GM18505 (cell line): ENCODE data around the gene KLC1.

Experiments used
- ATAC-seq: cut with Tn5 transposase; IDR thresholded peaks from one replicate; pipeline ENCODE4 v1.9.1; 2021; ENCODE audit not compliant: unreplicated experiment
- POLR2A ChIP-seq: IDR thresholded peaks from 4 replicates; pipeline ENCODE4 v1.6.1; 2011; ENCODE audit warnings: borderline replicate concordance; ENCODE audit not compliant: insufficient read depth, insufficient read length; ENCODE audit errors: extremely low read depth

The KLC1 gene

DNA sequence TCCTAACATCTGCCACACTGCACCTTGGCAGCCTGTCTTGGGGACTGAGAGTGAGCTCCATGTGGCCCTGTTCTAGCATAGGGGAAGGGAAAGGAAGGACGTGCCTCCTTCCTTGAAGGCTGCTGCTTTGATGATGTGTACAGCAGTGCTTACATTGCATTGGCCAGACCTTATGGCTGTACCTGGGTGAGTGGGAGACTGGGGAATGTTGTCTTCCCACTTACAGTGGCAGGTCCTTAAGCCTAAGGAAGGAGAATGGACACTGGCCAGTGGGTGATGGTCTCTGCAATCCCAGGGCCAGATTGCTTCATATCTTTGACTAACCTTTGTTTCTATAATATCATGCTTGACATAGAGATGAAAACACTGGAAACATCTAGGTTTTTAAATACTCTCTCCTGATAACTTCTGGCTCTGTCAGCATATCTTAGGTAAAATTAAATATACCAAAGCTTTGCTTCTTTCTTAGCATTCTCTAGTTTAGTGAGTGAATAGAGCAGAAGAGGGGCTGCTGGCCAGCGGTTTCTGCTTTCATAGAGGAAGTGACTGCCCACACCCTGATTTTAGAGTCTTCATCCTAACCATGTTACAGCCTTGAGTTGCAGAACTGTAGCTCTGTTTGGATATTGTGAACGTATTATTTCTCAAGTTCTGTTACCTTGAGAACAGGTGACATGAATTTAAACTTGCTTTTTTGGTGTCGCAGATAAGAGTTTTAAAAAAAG lies 27.2 kb downstream of the KLC1 start:
- no peak for ATAC-seq
- no peak for TF ChIP-seq POLR2A

DNA sequence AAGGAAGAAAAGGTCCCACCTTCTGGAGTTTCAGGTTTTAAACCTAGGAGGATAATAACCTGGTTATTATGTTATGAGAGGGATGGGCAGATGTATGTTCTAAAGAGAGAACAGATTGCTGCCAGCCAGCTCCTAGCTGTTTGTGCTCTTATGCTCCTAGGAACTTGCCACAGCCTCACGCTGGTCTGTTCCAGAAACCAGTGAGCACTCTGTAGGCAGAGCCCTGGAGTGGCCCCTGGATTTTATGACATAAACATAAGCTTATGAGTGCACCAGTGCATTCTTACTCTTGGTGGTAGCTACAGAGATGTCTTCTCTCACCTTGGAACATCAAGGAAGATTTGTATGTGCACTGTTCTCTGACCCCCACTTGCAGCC lies 27.7 kb downstream of the KLC1 start:
- TF ChIP-seq POLR2A, result no peak
- ATAC-seq, result no peak

DNA sequence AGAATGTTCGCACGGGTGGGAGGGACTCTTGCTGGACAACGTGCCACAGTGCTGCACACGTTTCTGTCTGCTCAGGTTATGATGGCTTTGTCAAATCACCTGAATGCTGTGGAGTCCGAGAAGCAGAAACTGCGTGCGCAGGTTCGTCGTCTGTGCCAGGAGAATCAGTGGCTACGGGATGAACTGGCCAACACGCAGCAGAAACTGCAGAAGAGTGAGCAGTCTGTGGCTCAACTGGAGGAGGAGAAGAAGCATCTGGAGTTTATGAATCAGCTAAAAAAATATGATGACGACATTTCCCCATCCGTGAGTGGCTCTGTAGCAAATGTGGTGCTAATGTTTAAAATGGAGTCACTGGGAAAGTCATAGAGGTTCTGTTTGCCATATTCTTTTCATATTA lies 28.5 kb downstream of the KLC1 start:
- no peak for TF ChIP-seq POLR2A
- no peak for ATAC-seq

DNA sequence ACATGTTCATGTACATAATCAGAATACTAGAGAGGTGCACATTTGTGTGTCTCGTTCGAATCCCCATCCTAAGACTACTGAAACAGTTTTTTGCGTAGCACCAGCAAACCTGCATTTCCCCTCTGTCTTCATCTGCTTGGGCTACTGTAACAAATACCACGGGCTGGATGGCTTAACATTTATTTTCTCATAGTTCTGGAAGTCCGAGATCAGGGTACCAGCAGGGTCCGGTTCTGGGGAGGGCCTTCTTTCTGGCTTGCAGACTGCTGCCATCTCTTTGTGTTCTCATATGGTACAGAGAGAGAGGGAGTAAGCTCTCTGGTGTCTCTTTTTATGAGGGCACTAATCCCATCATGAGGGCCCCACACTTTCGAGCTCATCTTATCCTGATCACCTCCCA lies 30.6 kb downstream of the KLC1 start:
- no peak for ATAC-seq
- TF ChIP-seq POLR2A, result no peak

DNA sequence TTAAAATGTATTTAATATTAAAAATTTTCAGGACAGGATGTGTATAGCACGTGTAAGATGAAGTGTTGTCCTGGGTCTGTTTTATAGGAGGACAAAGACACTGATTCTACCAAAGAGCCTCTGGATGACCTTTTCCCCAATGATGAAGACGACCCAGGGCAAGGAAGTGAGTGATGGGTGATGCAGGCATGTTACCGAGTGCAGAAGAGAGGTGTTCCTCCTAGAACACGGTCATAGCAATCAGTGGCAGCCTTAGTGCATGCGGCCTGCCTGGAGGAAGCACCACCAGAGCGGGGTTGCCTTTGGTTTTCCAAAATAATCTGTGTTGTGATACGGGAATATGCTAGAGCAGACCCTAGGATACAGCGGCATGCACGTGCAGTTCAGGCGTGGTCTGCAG lies 33.0 kb downstream of the KLC1 start:
- ATAC-seq, result no peak
- no peak for TF ChIP-seq POLR2A

DNA sequence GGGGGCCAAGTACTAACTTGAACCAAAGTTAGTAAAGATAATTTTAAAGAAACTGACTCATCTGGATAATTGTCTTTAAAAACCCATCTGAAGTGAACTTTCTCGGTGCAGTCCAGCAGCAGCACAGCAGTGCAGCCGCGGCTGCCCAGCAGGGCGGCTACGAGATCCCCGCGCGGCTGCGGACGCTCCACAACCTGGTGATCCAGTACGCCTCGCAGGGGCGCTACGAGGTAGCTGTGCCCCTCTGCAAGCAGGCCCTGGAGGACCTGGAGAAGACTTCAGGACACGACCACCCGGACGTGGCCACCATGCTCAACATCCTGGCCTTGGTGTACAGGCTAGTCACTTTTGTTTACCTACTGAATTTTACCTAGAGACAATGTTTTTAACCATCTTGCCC lies 33.6 kb downstream of the KLC1 start:
- no peak for ATAC-seq
- no peak for TF ChIP-seq POLR2A

DNA sequence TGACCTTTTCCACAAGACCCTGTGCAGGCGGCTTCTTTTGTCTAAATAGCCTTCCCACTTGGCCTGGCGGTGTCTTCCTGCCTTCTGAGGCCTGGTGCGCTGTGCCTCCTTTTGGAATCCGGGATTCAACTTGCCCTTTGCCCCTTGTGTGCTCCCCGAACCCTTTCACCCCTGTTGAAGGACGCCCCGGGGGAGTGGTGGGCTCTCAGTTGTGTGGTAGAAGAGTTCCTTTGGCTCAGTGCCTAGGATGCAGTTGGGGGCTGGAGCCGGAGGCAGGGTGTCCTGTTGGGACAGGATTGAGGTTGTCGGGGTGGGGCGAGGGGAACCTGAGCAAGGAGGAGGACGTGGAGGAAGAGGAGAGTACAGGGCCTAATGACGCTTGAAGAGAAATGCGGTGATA lies 34.5 kb downstream of the KLC1 start:
- no peak for TF ChIP-seq POLR2A
- ATAC-seq, result no peak

DNA sequence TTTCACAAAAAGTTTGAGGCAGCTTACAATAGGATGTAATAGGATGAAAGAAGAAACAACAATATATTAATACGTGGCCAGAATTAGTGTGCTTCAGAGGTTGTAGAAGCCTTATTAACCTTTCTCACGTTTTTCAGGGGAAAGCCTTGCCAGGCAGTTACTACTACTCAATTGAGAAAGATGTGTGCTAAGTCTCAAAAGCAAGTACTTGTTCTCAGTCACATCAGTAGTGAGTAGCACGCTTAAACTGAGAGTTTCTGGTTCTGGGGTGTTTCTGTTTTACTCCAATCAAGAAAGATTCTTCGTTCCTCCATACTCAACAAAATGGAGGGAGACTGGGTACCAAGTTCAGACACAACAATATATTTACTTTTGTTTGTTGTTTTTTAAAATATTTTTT lies 38.7 kb downstream of the KLC1 start:
- no peak for TF ChIP-seq POLR2A
- ATAC-seq, result no peak

DNA sequence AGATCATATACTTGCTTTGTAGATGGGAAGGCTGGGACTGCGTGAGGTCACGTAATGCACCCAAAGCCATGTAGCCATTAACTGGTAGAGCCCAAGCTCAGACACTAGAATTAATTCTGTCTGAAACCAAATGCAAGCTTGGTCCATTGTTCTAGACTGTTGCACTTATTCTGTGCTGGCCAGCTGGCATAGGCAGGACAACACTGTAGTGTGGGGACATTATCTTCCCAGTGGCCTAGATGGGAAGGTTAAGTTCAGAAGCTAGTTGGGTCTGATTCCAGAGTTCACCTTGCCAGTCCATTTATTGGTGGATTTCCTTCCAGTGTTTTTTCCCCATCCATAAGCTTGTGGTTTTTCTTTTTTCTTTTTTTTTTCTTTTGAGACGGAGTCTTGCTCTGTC lies 39.1 kb downstream of the KLC1 start:
- ATAC-seq, result no peak
- no peak for TF ChIP-seq POLR2A

DNA sequence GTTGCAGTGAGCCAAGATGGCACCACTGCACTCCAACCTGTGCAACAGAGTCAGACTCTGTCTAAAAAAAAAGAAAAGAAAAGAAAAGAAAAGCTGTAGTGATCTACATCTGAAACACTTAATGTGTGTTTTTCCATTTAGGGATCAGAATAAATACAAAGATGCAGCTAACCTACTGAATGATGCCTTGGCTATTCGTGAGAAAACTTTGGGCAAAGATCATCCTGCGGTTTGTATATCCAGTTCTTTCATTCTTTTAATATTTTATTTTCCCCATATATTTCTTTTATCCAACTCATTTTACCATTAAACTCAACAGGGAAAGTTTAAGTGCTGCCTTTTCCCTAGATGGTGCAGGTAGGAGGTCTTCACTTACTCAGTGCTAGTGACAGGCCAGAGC lies 40.4 kb downstream of the KLC1 start:
- no peak for TF ChIP-seq POLR2A
- no peak for ATAC-seq

DNA sequence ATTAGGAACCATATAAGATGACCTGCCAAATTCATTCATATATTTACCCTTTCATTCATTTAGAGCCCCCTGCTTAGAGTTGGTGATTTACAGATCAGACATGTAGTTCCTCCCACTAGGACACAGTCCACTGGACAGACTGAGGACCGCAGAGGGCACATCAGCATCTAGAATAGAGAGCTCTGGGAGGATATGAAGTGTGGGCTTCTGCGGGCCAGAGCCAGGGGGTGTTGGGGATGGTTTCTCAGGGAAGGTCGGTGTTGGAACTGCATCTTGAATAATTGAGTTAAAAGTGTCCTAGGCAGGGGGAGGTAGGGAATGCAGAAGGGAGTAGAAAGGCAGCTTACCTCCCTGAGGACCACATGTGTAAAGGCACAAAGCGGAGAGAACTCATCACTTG lies 42.9 kb downstream of the KLC1 start:
- TF ChIP-seq POLR2A, result no peak
- no peak for ATAC-seq

DNA sequence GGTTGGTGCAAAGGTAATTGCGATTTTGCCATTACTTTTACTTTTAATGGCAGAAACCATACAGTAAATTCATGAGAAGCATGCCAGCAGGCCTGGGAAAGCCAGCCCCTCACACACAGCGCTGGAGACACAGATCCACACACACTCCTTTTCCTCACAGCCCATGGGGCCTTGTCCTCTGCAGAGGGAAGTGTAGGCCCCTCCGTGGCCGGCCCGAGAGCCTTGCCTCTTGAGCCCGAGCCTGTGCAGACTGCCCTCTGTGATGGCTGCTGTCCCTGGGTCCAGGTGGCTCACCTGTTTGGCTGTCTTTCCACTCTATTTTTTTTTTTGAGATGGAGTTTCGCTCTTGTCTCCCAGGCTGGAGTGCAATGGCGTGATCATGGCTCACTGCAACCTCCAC lies 46.9 kb downstream of the KLC1 start:
- ATAC-seq, result no peak
- TF ChIP-seq POLR2A, result no peak

DNA sequence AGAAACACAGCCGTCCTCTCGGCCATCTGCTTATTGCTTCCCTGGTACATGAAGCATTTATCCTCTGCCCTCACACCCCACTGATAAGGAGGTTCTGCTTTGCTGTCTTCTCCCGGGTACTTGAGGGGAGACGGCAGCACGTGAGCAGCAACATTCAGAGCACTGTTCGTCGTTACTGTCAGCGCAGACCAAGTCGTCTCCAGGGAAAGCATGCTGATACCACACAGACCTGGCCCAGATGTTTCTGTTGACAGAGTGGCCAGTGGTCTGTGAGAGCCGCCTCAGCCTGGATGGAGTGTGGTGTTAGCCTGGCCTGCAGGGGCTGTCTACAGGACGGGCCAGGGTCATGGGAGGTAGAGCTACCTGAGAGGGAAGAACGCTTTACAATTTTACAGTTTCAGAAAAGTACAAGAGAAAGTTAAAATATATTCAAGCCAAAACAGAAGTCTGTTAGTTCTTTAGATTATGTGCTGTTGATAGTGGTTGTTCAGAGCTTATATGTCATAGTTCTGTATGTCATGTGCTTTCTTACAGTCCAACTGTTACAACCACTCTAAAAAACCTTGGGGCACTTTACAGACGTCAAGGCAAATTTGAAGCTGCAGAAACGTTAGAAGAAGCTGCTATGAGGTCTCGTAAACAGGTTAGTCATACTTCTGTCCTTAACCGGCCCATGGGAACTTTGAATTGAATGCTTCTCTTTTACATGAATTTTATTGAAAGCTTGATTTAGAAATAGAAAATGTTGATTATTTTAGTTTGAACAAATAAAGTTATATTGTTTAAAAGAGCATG lies 48.1 kb downstream of the KLC1 start:
- no peak for ATAC-seq
- TF ChIP-seq POLR2A, result no peak

DNA sequence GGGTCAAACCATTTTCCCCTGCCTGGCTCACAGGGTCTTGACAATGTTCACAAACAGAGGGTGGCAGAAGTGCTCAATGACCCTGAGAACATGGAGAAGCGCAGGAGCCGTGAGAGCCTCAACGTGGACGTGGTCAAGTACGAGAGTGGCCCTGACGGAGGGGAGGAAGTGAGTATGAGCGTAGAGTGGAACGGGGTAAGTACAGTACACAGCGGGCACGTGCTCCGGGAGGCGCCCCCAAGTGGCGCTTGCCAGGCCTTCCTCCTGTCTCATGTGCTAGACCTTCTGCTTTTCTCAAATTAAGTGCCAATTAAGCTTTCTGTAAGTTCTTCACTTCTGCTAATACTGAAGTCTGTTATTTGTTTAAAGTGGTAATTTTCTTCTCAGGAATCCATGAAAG lies 50.3 kb downstream of the KLC1 start:
- no peak for ATAC-seq
- no peak for TF ChIP-seq POLR2A
